ENCODE data around the gene GATA2.

GATA2 gene

GRCh38 chr3:128505771-128506170, 12.8 kb upstream of the GATA2 start:
- DNase-seq: no peak
- Mint-ChIP-seq H3K27me3 (peaks cover 37% of the 10 kb centered on the region), H3K4me1 (ENCODE audit: low read depth) (no peaks in the 10 kb centered on the region), H3K9me3 (no peaks in the 10 kb centered on the region), H3K27ac (no peak overlapping the region), H3K36me3 (ENCODE audit: low read depth) (no peaks in the 10 kb centered on the region), H3K4me3 (no peak overlapping the region)

GRCh38 chr3:128504963-128505730, 12.1 kb upstream of the GATA2 start:
- Mint-ChIP-seq H3K4me3 (no peak overlapping the region), H3K27me3 (peaks cover 31% of the 10 kb centered on the region), H3K36me3 (ENCODE audit: low read depth) (no peaks in the 10 kb centered on the region), H3K27ac (peak overlapping the region; percentile 35), H3K9me3 (no peaks in the 10 kb centered on the region), H3K4me1 (ENCODE audit: low read depth) (no peaks in the 10 kb centered on the region)
- no peak for DNase-seq

DNA sequence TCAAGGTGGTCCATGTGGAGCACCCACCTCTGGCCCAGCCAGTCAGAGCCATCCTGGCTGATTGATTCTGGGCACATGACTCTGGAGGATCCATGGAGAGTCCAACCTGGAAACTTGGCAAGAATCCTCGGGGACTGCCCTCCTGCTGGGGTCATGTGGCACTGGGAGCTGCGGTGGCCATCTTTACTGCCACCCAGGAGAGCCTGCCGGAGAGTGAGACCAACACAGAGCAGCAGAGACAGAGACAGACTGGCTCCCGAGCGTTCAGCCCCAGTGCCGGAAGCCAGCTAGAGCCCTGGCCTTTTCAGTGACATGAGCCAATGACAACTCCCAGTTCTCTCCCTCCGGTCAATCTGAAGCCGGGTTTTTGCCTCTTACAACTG, 11.5 kb upstream of the GATA2 start:
- Mint-ChIP-seq H3K36me3 (ENCODE audit: low read depth) (no peaks in the 10 kb centered on the region), H3K27me3 (peaks cover 31% of the 10 kb centered on the region), H3K9me3 (no peaks in the 10 kb centered on the region), H3K4me3 (no peak overlapping the region), H3K4me1 (ENCODE audit: low read depth) (no peaks in the 10 kb centered on the region), H3K27ac (no peak overlapping the region)
- DNase-seq: no peak

GRCh38 chr3:128503751-128504532, 10.9 kb upstream of the GATA2 start:
- H3K9me3 Mint-ChIP-seq: no peaks in the 10 kb centered on the region
- no peak overlapping the region for H3K27ac Mint-ChIP-seq
- H3K27me3 Mint-ChIP-seq: peaks cover 31% of the 10 kb centered on the region
- H3K36me3 Mint-ChIP-seq (ENCODE audit: low read depth): no peaks in the 10 kb centered on the region
- H3K4me1 Mint-ChIP-seq (ENCODE audit: low read depth): no peaks in the 10 kb centered on the region
- DNase-seq: no peak
- H3K4me3 Mint-ChIP-seq: no peak overlapping the region

DNA sequence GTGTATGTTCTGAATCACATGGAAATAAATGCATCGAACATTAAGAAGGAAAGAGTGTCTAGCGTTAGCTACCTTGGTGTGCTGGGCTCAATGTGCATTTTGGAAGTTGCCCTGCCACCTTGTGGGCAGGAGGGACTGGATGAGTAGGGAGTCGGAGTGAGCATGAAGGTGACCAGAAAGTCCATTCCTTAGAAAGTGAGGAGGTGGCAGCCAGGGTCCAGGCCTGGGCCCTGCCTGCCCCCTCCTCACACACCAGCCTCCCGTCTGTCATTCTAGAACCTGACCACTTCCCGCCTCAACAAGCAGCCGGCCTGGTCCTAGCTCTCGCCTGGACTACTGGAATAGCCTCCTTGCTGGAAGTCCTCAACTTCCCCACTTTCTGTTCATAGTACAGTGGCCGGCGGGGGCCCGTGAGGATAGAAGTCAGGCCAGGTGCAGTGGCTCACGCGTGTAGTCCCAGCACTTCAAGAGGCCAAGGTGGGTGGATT, 10.2 kb upstream of the GATA2 start:
- no peaks in the 10 kb centered on the region for H3K36me3 Mint-ChIP-seq (ENCODE audit: low read depth)
- H3K9me3 Mint-ChIP-seq: no peaks in the 10 kb centered on the region
- H3K27me3 Mint-ChIP-seq: peaks cover 31% of the 10 kb centered on the region
- H3K4me3 Mint-ChIP-seq: no peak overlapping the region
- DNase-seq: no peak
- no peak overlapping the region for H3K27ac Mint-ChIP-seq
- no peaks in the 10 kb centered on the region for H3K4me1 Mint-ChIP-seq (ENCODE audit: low read depth)

DNA sequence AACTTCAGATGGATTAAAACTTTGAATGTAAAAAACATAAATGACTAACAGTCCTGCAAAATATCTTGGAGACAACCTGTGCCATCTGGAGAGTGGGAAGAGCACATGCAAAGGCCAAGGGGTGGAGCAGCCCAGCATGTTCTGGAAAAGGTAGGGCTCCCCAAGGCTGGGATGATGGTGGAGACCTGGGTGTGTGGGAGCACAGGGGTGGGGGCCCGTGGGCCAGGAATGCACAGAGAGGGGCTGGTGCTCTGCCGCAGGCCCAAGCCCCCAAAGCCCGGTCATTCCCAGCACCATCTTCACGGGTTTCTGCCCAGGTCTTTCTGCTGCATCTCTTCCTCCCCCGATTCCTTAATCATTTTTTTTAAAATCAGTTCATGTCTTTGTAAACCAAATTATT, 9.7 kb upstream of the GATA2 start:
- H3K4me3 Mint-ChIP-seq: no peak overlapping the region
- no peak overlapping the region for H3K27ac Mint-ChIP-seq
- no peak for DNase-seq
- no peaks in the 10 kb centered on the region for H3K36me3 Mint-ChIP-seq (ENCODE audit: low read depth)
- H3K4me1 Mint-ChIP-seq (ENCODE audit: low read depth): no peaks in the 10 kb centered on the region
- no peaks in the 10 kb centered on the region for H3K9me3 Mint-ChIP-seq
- H3K27me3 Mint-ChIP-seq: peaks cover 27% of the 10 kb centered on the region

GRCh38 chr3:128501431-128501830, 8.4 kb upstream of the GATA2 start:
- Mint-ChIP-seq H3K27me3 (peaks cover 36% of the 10 kb centered on the region), H3K4me3 (no peak overlapping the region), H3K27ac (no peak overlapping the region), H3K9me3 (no peaks in the 10 kb centered on the region), H3K36me3 (ENCODE audit: low read depth) (no peaks in the 10 kb centered on the region), H3K4me1 (ENCODE audit: low read depth) (peaks cover 9% of the 10 kb centered on the region)
- no peak for DNase-seq

DNA sequence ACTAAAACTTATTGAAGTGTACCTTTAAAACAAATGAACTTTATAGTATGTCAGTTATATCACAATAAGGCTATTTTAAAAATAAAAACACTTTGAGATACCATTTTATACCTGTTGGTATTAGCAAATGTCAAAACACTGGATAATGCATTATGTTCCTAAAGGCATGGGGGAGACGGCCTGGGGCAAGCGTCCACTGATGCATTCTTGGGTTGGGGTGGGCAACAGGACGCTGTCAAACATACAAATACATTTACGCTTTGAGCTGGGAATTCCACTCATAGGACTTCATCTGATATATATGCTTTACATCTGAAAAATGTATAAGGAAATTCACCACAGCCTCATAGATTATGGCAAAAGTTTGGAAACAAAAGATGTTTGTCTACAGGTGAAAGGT, 7.6 kb upstream of the GATA2 start:
- H3K36me3 Mint-ChIP-seq (ENCODE audit: low read depth): no peaks in the 10 kb centered on the region
- H3K4me1 Mint-ChIP-seq (ENCODE audit: low read depth): peaks cover 9% of the 10 kb centered on the region
- H3K4me3 Mint-ChIP-seq: no peak overlapping the region
- H3K27ac Mint-ChIP-seq: no peak overlapping the region
- peaks cover 45% of the 10 kb centered on the region for H3K27me3 Mint-ChIP-seq
- DNase-seq: no peak
- no peaks in the 10 kb centered on the region for H3K9me3 Mint-ChIP-seq

- no peaks in the 10 kb centered on the region for H3K9me3 Mint-ChIP-seq
- peaks cover 9% of the 10 kb centered on the region for H3K4me1 Mint-ChIP-seq (ENCODE audit: low read depth)
- no peak overlapping the region for H3K27ac Mint-ChIP-seq
- DNase-seq: no peak
- peaks cover 53% of the 10 kb centered on the region for H3K27me3 Mint-ChIP-seq
- H3K4me3 Mint-ChIP-seq: no peak overlapping the region
- no peaks in the 10 kb centered on the region for H3K36me3 Mint-ChIP-seq (ENCODE audit: low read depth)
Measured at GRCh38 chr3:128499724-128500275, 6.8 kb upstream of the GATA2 start.

DNA sequence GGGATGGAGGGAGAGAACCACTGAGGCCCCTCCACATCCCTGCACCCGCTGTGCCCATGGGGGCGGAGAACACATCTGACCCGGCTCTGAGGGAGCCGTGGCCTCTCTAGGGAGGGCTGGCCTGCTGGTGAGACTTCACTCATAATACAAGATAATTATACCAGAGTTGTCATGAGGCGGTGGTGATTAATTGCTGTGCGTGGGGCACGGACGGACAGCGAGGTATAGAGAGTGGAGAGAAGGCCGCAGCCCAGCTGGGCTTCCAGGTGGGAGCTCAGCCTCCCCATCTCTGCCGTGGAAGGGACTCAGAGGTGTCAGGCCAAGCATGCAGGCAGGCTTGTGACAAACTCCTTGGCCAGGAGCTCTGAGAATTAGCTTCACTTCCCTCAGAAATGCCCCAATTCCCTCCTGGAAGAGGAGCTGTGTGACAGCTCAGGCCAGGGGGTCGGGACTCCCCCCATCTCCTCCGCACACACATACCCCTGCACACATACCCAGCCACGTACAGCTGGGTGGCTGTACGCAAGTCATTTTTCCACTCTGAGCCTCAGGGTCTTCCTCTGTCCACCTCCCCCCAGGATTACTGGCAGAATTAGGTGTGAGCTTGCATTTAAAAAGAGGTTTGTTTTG, 6.0 kb upstream of the GATA2 start:
- no peak overlapping the region for H3K4me3 Mint-ChIP-seq
- no peak for DNase-seq
- H3K4me1 Mint-ChIP-seq (ENCODE audit: low read depth): peaks cover 9% of the 10 kb centered on the region
- peaks cover 60% of the 10 kb centered on the region for H3K27me3 Mint-ChIP-seq
- no peaks in the 10 kb centered on the region for H3K36me3 Mint-ChIP-seq (ENCODE audit: low read depth)
- no peaks in the 10 kb centered on the region for H3K9me3 Mint-ChIP-seq
- no peak overlapping the region for H3K27ac Mint-ChIP-seq

DNA sequence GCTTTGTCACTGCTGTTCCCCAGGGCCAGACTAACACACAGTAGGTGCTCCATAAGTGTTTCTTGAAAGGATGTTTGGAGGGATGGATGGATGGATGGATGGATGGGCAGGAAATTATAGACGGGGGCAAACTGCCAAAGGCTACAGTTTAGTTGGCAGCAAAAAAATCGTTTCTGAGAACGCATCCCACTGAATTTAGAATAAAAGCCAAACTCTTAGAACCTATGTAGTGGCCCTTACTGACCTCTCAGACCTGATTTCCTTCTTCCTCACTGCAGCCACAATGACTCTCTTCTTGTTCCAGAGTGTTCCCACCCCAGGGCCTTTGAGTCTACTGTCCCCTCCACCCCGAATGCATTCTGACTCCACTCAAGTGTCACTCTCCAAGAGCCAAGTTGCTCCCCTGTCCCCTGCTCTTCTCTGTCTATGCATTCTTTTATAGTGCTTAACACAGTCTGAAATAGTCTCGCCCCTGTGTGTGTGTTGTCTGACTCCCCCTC, 5.2 kb upstream of the GATA2 start:
- Mint-ChIP-seq H3K27ac (no peak overlapping the region), H3K36me3 (ENCODE audit: low read depth) (no peaks in the 10 kb centered on the region), H3K4me3 (peak overlapping the region; percentile 5), H3K27me3 (peaks cover 69% of the 10 kb centered on the region), H3K4me1 (ENCODE audit: low read depth) (peaks cover 12% of the 10 kb centered on the region), H3K9me3 (no peaks in the 10 kb centered on the region)
- DNase-seq: no peak

DNA sequence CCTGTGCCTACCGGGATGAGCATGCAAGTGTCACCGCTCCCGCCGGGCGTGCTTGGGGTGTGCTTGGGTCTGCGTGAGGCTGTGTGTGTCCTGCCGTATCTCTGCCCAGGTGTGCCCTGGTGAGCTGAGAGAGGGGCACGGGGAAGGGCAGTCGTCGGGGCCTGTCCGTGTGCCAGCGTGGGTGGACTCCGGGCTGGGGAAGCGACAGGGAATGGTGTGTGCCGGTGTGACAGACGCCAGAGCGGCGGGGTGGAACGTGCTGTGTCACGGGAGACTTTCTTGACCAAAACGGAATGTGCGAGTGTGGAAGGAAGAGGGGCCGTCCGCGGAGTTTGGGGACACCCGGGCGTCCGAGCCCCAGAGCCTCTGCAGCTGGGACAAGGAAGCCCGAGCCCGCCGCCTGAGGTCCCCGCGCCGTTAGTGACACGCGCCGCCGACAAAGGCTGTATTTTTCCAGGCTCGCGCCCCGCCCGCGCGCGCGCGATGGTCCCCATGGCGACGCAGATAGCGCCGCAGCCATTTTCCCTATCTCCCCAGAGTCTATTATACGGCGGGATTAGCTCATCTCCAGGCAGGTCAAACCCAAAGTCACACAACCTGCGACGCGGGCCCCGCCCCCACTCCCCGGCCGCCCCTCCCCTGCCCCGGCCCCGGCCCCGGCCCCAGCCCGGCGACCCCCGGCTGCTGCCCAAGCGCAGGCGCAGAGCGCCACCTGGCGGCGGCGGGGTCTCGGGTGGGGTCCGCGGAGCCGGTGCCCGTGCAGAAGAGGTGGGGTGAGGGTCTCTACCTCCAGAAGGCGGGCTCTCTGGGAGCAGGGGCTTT, 4.5 kb upstream of the GATA2 start:
- peak; percentile 84 for DNase-seq
- Mint-ChIP-seq H3K27ac (no peak overlapping the region), H3K4me1 (ENCODE audit: low read depth) (peaks cover 12% of the 10 kb centered on the region), H3K9me3 (no peaks in the 10 kb centered on the region), H3K27me3 (peaks cover 71% of the 10 kb centered on the region), H3K36me3 (ENCODE audit: low read depth) (no peaks in the 10 kb centered on the region), H3K4me3 (peak overlapping the region; percentile 73)

DNA sequence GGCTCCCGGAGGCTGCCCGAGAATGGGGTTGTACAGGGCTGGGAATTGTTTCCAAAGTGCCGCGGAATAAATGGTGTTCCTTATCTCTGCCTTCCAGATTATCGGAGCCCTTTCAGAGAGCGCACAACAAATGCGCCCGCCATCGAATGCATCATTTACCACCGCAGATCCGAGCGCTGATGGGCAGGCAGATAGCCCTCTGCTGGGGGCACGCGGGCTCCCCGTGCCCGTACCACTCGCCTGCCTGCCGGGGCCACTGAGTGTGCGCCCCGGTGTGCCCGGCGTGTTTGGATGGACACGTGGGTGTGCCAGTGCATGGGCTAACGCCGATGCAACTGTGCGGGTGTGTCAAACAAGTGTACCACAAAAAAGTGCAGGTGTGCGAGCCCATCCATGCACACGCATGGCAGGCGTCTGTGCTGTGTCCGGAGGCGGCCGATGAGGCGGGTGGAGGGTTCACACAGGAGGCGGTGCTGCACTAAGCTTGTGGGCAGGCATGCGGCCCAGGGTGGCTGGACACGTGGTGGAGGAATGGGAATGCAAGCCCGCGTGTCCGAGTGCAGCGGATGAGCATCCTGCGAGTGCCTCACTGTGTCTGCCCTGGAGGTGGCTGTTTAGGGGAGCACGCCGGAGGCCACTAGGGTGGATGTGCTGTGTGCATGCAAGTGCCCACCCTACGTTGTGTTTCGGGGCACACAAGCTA, 3.8 kb upstream of the GATA2 start:
- no peak overlapping the region for H3K27ac Mint-ChIP-seq
- H3K4me1 Mint-ChIP-seq (ENCODE audit: low read depth): peaks cover 17% of the 10 kb centered on the region
- no peak for DNase-seq
- H3K27me3 Mint-ChIP-seq: peaks cover 75% of the 10 kb centered on the region
- H3K36me3 Mint-ChIP-seq (ENCODE audit: low read depth): no peaks in the 10 kb centered on the region
- H3K9me3 Mint-ChIP-seq: no peaks in the 10 kb centered on the region
- H3K4me3 Mint-ChIP-seq: peak overlapping the region; percentile 73
